WTC11 (cell line): ENCODE results near the gene NRXN3. TPM values are rescaled to one million over a fixed set of nuclear protein-coding genes. Genes with fewer than 3 reads are reported as not detected.

ENCODE experiments used
- ATAC-seq: fragments of 200-7000 bp; cut with Tn5 transposase; 2 replicates; pipeline ENCODE4 v1.10.0; 2021; ENCODE audit warnings: mild to moderate bottlenecking, moderate library complexity
- CTCF ChIA-PET: fragments of 300-600 bp; sonication (Branson Sonifier 250); formaldehyde crosslinking; loops from one replicate; lab custom pipeline; 2021; ENCODE audit warnings: antibody characterized with exemption; lab: Charles Lee
- POLR2A ChIA-PET: fragments of 350-600 bp; sonication (Branson Sonifier 250); formaldehyde crosslinking; loops from one replicate; lab custom pipeline; 2021; ENCODE audit warnings: antibody characterized with exemption; lab: Charles Lee
- DNase-seq: peaks from one replicate; pipeline ENCODE4 v3.0.0; 2021; ENCODE audit warnings: low spot score
- H3K27ac Mint-ChIP-seq: 2 replicates; pipeline ENCODE4 v1.8.0; 2021; ENCODE audit warnings: mixed read lengths
- H3K27me3 Mint-ChIP-seq: 2 replicates; pipeline ENCODE4 v1.8.0; 2021; ENCODE audit warnings: low read depth, mild to moderate bottlenecking, moderate library complexity, mixed read lengths
- H3K36me3 Mint-ChIP-seq: 2 replicates; pipeline ENCODE4 v1.8.0; 2021; ENCODE audit warnings: mixed read lengths
- H3K4me1 Mint-ChIP-seq: 2 replicates; pipeline ENCODE4 v1.8.0; 2022; ENCODE audit warnings: mixed read lengths
- H3K4me3 Mint-ChIP-seq: 2 replicates; pipeline ENCODE4 v1.8.0; 2021; ENCODE audit warnings: mild to moderate bottlenecking, moderate library complexity, mixed read lengths
- H3K9me3 Mint-ChIP-seq: 2 replicates; pipeline ENCODE4 v1.8.0; 2021; ENCODE audit warnings: mixed read lengths
- CBFB ChIP-seq: sonication (generic); formaldehyde crosslinking; IDR thresholded peaks from 2 replicates; pipeline ENCODE4 v1.8.1; 2022; ENCODE audit warnings: mild to moderate bottlenecking, low read depth, missing genetic modification reagents
- E2F4 ChIP-seq: sonication (generic); formaldehyde crosslinking; IDR thresholded peaks from 2 replicates; pipeline ENCODE4 v1.8.1; 2022; ENCODE audit warnings: low read depth, mild to moderate bottlenecking, moderate library complexity, missing genetic modification reagents, borderline replicate concordance
- E2F5 ChIP-seq: sonication (generic); formaldehyde crosslinking; IDR thresholded peaks from 2 replicates; pipeline ENCODE4 v1.8.1; 2022; ENCODE audit warnings: mild to moderate bottlenecking, moderate library complexity, missing genetic modification reagents
- ELF4 ChIP-seq: sonication (generic); formaldehyde crosslinking; IDR thresholded peaks from 2 replicates; pipeline ENCODE4 v1.8.1; 2022; ENCODE audit warnings: low read depth, mild to moderate bottlenecking, moderate library complexity, missing genetic modification reagents
- ESRRA ChIP-seq: sonication (generic); formaldehyde crosslinking; IDR thresholded peaks from 2 replicates; pipeline ENCODE4 v1.8.1; 2022; ENCODE audit warnings: mild to moderate bottlenecking, missing genetic modification reagents, borderline replicate concordance
- FOXK1 ChIP-seq: sonication (generic); formaldehyde crosslinking; IDR thresholded peaks from 2 replicates; pipeline ENCODE4 v1.8.0; 2022; ENCODE audit warnings: mild to moderate bottlenecking, moderate library complexity, missing genetic modification reagents
- FOXP4 ChIP-seq: sonication (generic); formaldehyde crosslinking; IDR thresholded peaks from 2 replicates; pipeline ENCODE4 v1.8.0; 2022; ENCODE audit warnings: mild to moderate bottlenecking, missing genetic modification reagents
- GABPB1 ChIP-seq: sonication (generic); formaldehyde crosslinking; IDR thresholded peaks from 2 replicates; pipeline ENCODE4 v1.8.1; 2023; ENCODE audit warnings: mild to moderate bottlenecking, missing genetic modification reagents
- HMGA2 ChIP-seq: fragments of 250-450 bp; sonication (Bioruptor Pico); IDR thresholded peaks from 2 replicates; pipeline ENCODE4 v1.4.0; 2021; ENCODE audit warnings: mild to moderate bottlenecking, moderate library complexity
- MXD4 ChIP-seq: fragments of 250-450 bp; sonication (Bioruptor Pico); IDR thresholded peaks from 2 replicates; pipeline ENCODE4 v1.8.0; 2021; ENCODE audit warnings: mild to moderate bottlenecking, moderate library complexity, borderline replicate concordance
- MYBL2 ChIP-seq: sonication (generic); formaldehyde crosslinking; IDR thresholded peaks from 2 replicates; pipeline ENCODE4 v1.8.1; 2023; ENCODE audit warnings: mild to moderate bottlenecking, moderate library complexity, missing genetic modification reagents
- NFE2L1 ChIP-seq: sonication (generic); formaldehyde crosslinking; IDR thresholded peaks from 2 replicates; pipeline ENCODE4 v1.8.1; 2023; ENCODE audit warnings: missing genetic modification reagents
- PRRX2 ChIP-seq: fragments of 250-450 bp; sonication (Bioruptor Pico); IDR thresholded peaks from 2 replicates; pipeline ENCODE4 v1.8.0; 2021; ENCODE audit warnings: mild to moderate bottlenecking
- RELA ChIP-seq: sonication (generic); formaldehyde crosslinking; IDR thresholded peaks from 2 replicates; pipeline ENCODE4 v1.8.1; 2022; ENCODE audit warnings: missing genetic modification reagents, mild to moderate bottlenecking, borderline replicate concordance
- SMAD4 ChIP-seq: sonication (generic); formaldehyde crosslinking; IDR thresholded peaks from 2 replicates; pipeline ENCODE4 v1.8.0; 2022; ENCODE audit warnings: mild to moderate bottlenecking, missing genetic modification reagents
- TEAD1 ChIP-seq: sonication (generic); formaldehyde crosslinking; IDR thresholded peaks from 2 replicates; pipeline ENCODE4 v1.8.0; 2022; ENCODE audit warnings: mild to moderate bottlenecking, missing genetic modification reagents
- USF1 ChIP-seq: sonication (generic); formaldehyde crosslinking; IDR thresholded peaks from 2 replicates; pipeline ENCODE4 v1.8.0; 2022; ENCODE audit warnings: mild to moderate bottlenecking, missing genetic modification reagents
- ZMAT4 ChIP-seq: fragments of 250-450 bp; sonication (Bioruptor Pico); IDR thresholded peaks from 2 replicates; pipeline ENCODE4 v1.9.0; 2021; ENCODE audit warnings: mild to moderate bottlenecking
- ZNF138 ChIP-seq: sonication (generic); formaldehyde crosslinking; conservative IDR thresholded peaks from 2 replicates; pipeline ENCODE4 v1.8.1; 2022; ENCODE audit warnings: mild to moderate bottlenecking, moderate library complexity, missing genetic modification reagents
- ZNF219 ChIP-seq: sonication (generic); formaldehyde crosslinking; IDR thresholded peaks from 2 replicates; pipeline ENCODE4 v1.8.0; 2023; ENCODE audit warnings: missing genetic modification reagents, mild to moderate bottlenecking, borderline replicate concordance
- ZNF263 ChIP-seq: sonication (generic); formaldehyde crosslinking; IDR thresholded peaks from 2 replicates; pipeline ENCODE4 v1.8.1; 2022; ENCODE audit warnings: low read depth, mild to moderate bottlenecking, moderate library complexity, missing genetic modification reagents
- ZNF396 ChIP-seq: fragments of 250-450 bp; sonication (Bioruptor Pico); IDR thresholded peaks from 2 replicates; pipeline ENCODE4 v1.8.0; 2021; ENCODE audit warnings: mild to moderate bottlenecking, moderate library complexity, borderline replicate concordance
- ZNF671 ChIP-seq: fragments of 250-450 bp; sonication (Bioruptor Pico); IDR thresholded peaks from 2 replicates; pipeline ENCODE4 v1.8.0; 2021; ENCODE audit warnings: mild to moderate bottlenecking
- total RNA-seq: library from RNA; stranded (reverse); gene quantifications from 3 replicates; pipeline ENCODE4 v1.2.3, GENCODE V29; 2021
- TF ChIP-seq, protein P1 (sequence below): sonication (generic); formaldehyde crosslinking; IDR thresholded peaks from 2 replicates; pipeline ENCODE4 v1.8.0; 2022; ENCODE audit warnings: missing genetic modification reagents
- TF ChIP-seq, protein P2 (sequence below): sonication (generic); formaldehyde crosslinking; IDR thresholded peaks from 2 replicates; pipeline ENCODE4 v1.8.1; 2023; ENCODE audit warnings: mild to moderate bottlenecking, missing genetic modification reagents, moderate library complexity
- TF ChIP-seq, protein P3 (sequence below): fragments of 250-450 bp; sonication (Bioruptor Pico); IDR thresholded peaks from 2 replicates; pipeline ENCODE4 v1.8.0; 2021; ENCODE audit warnings: mild to moderate bottlenecking

NRXN3 gene
- total RNA-seq, 1 experiment from 2014 or later = 3.0 TPM

DNA sequence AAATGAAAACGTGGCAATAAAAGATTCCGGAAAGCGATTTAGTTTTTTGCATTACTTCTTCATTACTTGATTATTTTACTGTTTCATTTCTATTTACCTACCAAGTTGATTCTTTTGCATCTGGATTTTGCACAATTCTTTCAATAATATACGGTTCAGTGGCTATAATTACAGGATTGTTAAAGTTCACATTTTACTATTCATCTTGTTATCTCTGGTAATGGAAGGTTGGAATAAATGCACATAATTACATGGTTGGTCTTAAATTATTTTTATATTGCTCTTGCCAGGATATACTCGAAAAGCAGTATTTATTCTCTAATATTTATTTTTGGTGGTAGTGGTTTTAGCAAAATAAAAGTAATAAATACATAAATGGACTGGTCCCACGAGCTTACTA, 1203.3 kb downstream of the NRXN3 start:
- ATAC-seq (no peak), DNase-seq (no peak)
- Mint-ChIP-seq H3K36me3 (peaks cover 2% of the 10 kb centered on the region; the same call in 1 of the 2 replicates), H3K4me3 (no peak overlapping the region), H3K4me1 (peaks cover 57% of the 10 kb centered on the region), H3K27me3 (no peaks in the 10 kb centered on the region), H3K27ac (no peak overlapping the region), H3K9me3 (peaks cover 16% of the 10 kb centered on the region)
- TF ChIP-seq FOXK1 (CRISPR knock-in tag) (no peak), ZNF396 (no peak), MYBL2 (CRISPR knock-in tag) (no peak), GABPB1 (CRISPR knock-in tag) (no peak), PRRX2 (CRISPR knock-in tag) (no peak), MXD4 (CRISPR knock-in tag) (no peak), TEAD1 (CRISPR knock-in tag) (no peak), FOXP4 (CRISPR knock-in tag) (no peak), CBFB (CRISPR knock-in tag) (no peak), ZNF138 (no peak), ZNF671 (no peak), ESRRA (no peak)
- POLR2A ChIA-PET = no interaction called here
- CTCF ChIA-PET = no interaction called here

DNA sequence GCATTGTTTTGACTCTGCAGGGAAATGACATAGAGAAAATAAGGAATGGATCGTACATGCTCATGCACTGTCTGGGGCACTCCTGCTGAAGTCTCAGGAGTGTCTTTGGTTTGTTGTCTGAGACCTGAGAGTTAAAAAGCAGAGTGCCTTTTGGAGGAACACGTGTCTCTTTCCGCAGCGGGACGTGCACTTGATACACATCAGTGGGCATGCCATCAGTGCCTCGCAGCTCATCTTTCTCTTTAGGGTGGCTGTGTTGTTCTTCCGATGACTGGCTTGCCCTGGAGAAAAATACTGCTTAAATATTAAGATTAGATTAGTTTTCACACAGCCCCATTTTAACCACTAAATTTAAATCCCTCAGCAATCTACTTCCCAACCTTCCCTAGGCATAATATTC, 1205.2 kb downstream of the NRXN3 start:
- POLR2A ChIA-PET = interaction anchor here (0.9 kb wide), 1 partner anchor 9 kb away, joined by 3 read pairs; no protein-coding TSS in a partner anchor
- peak overlapping the region; percentile 70; the same call in 1 of the 2 replicates for H3K27ac Mint-ChIP-seq
- H3K27me3 Mint-ChIP-seq = no peaks in the 10 kb centered on the region
- CTCF ChIA-PET = no interaction called here
- H3K9me3 Mint-ChIP-seq = peaks cover 11% of the 10 kb centered on the region
- no peak for DNase-seq
- H3K36me3 Mint-ChIP-seq = no peaks in the 10 kb centered on the region; the same call in 1 of the 2 replicates
- ATAC-seq = no peak
- peaks cover 71% of the 10 kb centered on the region for H3K4me1 Mint-ChIP-seq
- no peak overlapping the region for H3K4me3 Mint-ChIP-seq
- TF ChIP-seq RELA (CRISPR knock-in tag) = no peak
- TF ChIP-seq, protein P1, sequence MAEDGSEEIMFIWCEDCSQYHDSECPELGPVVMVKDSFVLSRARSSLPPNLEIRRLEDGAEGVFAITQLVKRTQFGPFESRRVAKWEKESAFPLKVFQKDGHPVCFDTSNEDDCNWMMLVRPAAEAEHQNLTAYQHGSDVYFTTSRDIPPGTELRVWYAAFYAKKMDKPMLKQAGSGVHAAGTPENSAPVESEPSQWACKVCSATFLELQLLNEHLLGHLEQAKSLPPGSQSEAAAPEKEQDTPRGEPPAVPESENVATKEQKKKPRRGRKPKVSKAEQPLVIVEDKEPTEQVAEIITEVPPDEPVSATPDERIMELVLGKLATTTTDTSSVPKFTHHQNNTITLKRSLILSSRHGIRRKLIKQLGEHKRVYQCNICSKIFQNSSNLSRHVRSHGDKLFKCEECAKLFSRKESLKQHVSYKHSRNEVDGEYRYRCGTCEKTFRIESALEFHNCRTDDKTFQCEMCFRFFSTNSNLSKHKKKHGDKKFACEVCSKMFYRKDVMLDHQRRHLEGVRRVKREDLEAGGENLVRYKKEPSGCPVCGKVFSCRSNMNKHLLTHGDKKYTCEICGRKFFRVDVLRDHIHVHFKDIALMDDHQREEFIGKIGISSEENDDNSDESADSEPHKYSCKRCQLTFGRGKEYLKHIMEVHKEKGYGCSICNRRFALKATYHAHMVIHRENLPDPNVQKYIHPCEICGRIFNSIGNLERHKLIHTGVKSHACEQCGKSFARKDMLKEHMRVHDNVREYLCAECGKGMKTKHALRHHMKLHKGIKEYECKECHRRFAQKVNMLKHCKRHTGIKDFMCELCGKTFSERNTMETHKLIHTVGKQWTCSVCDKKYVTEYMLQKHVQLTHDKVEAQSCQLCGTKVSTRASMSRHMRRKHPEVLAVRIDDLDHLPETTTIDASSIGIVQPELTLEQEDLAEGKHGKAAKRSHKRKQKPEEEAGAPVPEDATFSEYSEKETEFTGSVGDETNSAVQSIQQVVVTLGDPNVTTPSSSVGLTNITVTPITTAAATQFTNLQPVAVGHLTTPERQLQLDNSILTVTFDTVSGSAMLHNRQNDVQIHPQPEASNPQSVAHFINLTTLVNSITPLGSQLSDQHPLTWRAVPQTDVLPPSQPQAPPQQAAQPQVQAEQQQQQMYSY (CRISPR knock-in tag) = no peak
- no peak for TF ChIP-seq ELF4 (CRISPR knock-in tag)
- no peak for TF ChIP-seq HMGA2 (CRISPR knock-in tag)
- TF ChIP-seq ZNF263 (CRISPR knock-in tag) = no peak
- no peak for TF ChIP-seq ZMAT4 (CRISPR knock-in tag)
- no peak for TF ChIP-seq NFE2L1
- TF ChIP-seq, protein P2, sequence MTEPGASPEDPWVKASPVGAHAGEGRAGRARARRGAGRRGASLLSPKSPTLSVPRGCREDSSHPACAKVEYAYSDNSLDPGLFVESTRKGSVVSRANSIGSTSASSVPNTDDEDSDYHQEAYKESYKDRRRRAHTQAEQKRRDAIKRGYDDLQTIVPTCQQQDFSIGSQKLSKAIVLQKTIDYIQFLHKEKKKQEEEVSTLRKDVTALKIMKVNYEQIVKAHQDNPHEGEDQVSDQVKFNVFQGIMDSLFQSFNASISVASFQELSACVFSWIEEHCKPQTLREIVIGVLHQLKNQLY (CRISPR knock-in tag) = no peak
- TF ChIP-seq E2F4 (CRISPR knock-in tag) = no peak
- TF ChIP-seq SMAD4 (CRISPR knock-in tag) = no peak
- TF ChIP-seq USF1 (CRISPR knock-in tag) = no peak
- TF ChIP-seq ZNF219 (CRISPR knock-in tag) = no peak
- no peak for TF ChIP-seq E2F5 (CRISPR knock-in tag)
- TF ChIP-seq, protein P3, sequence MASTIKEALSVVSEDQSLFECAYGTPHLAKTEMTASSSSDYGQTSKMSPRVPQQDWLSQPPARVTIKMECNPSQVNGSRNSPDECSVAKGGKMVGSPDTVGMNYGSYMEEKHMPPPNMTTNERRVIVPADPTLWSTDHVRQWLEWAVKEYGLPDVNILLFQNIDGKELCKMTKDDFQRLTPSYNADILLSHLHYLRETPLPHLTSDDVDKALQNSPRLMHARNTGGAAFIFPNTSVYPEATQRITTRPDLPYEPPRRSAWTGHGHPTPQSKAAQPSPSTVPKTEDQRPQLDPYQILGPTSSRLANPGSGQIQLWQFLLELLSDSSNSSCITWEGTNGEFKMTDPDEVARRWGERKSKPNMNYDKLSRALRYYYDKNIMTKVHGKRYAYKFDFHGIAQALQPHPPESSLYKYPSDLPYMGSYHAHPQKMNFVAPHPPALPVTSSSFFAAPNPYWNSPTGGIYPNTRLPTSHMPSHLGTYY (CRISPR knock-in tag) = no peak
